CD8-positive, alpha-beta memory T cell (primary cell): Measurements from ENCODE around the gene GPBP1. TPM values are rescaled to one million over a fixed set of nuclear protein-coding genes. Genes with fewer than 3 reads are reported as not detected.
"Not testable (repeated sequence)": the region's sequence is repeated elsewhere in the genome, so short reads cannot be mapped to it uniquely, and the experiment has no call there.

Source experiments
- CTCF ChIA-PET: fragments of 350-600 bp; sonication (Branson Sonifier 250); formaldehyde crosslinking; loops from one replicate; lab custom pipeline; 2021; ENCODE audit warnings: antibody characterized with exemption; lab: Charles Lee
- POLR2A ChIA-PET: fragments of 350-600 bp; sonication (Branson Sonifier 250); formaldehyde crosslinking; loops from one replicate; lab custom pipeline; 2021; ENCODE audit warnings: antibody characterized with exemption; lab: Charles Lee
- DNase-seq, 5 donors: peaks; one replicate each; pipeline versions ENCODE4 v3.0.0 to v3.0.0-alpha.2; 2020 to 2022; ENCODE audit warnings: mixed read lengths in 1 of 5
- H3K27ac ChIP-seq: one replicate; pipeline ENCODE4 v1.7.0; 2013; ENCODE audit warnings: low read depth, mild to moderate bottlenecking, low read length, moderate library complexity
- H3K27me3 ChIP-seq: 2 replicates; pipeline ENCODE4 v1.7.0; 2013; ENCODE audit warnings: low read length, mild to moderate bottlenecking; ENCODE audit not compliant: insufficient read depth, poor library complexity, severe bottlenecking
- H3K36me3 ChIP-seq: 2 replicates; pipeline ENCODE4 v1.7.0; 2013; ENCODE audit warnings: mild to moderate bottlenecking, low read length, moderate library complexity; ENCODE audit not compliant: insufficient read depth
- H3K4me1 ChIP-seq: 2 replicates; pipeline ENCODE4 v1.7.0; 2013; ENCODE audit warnings: mild to moderate bottlenecking, low read length, moderate library complexity; ENCODE audit not compliant: insufficient read depth
- H3K4me3 ChIP-seq: 2 replicates; pipeline ENCODE4 v1.7.0; 2013; ENCODE audit warnings: mild to moderate bottlenecking, low read length
- H3K9me3 ChIP-seq: 2 replicates; pipeline ENCODE4 v1.7.0; 2013; ENCODE audit warnings: mild to moderate bottlenecking, low read length
- H3K27ac Mint-ChIP-seq, 8 donors: one replicate each; pipeline ENCODE4 v1.8.0; 2020 to 2021; ENCODE audit warnings: mixed read lengths in 8 of 8, mild to moderate bottlenecking in 6 of 8, inconsistent platforms in 3 of 8, moderate library complexity in 3 of 8
- H3K27me3 Mint-ChIP-seq, 2 donors: one replicate each; pipeline ENCODE4 v1.8.0; 2020 to 2021; ENCODE audit warnings: mixed read lengths in 2 of 2, mild to moderate bottlenecking in 1 of 2, moderate library complexity in 1 of 2
- H3K36me3 Mint-ChIP-seq, 3 donors: one replicate each; pipeline ENCODE4 v1.8.0; 2020 to 2021; ENCODE audit warnings: mixed read lengths in 3 of 3, inconsistent platforms in 1 of 3, mild to moderate bottlenecking in 1 of 3
- H3K4me1 Mint-ChIP-seq, 3 donors: one replicate each; pipeline ENCODE4 v1.8.0; 2020 to 2021; ENCODE audit warnings: mixed read lengths in 3 of 3, inconsistent platforms in 1 of 3, mild to moderate bottlenecking in 1 of 3
- H3K4me3 Mint-ChIP-seq, 7 donors: one replicate each; pipeline ENCODE4 v1.8.0; 2020 to 2021; ENCODE audit warnings: mixed read lengths in 7 of 7, mild to moderate bottlenecking in 6 of 7, moderate library complexity in 4 of 7, inconsistent platforms in 2 of 7
- H3K9me3 Mint-ChIP-seq, 5 donors: one replicate each; pipeline ENCODE4 v1.8.0; 2020 to 2022; ENCODE audit warnings: mixed read lengths in 5 of 5, mild to moderate bottlenecking in 3 of 5, moderate library complexity in 2 of 5, inconsistent platforms in 1 of 5
- polyA plus RNA-seq: library from polyadenylated mRNA; unstranded; fragments of 300-500 nt; fragmentation: Illumina TruSeq; gene quantifications from one replicate; pipeline ENCODE4 v1.2.3, GENCODE V29; 2021
- total RNA-seq, 2 experiments: library from RNA; stranded (reverse); gene quantifications; one replicate each; pipeline ENCODE4 v1.2.3, GENCODE V29; 2021

The GPBP1 gene
- total and polyA plus RNA-seq, 3 experiments from 2014 or later = 77.7 to 101 (median 81.9) TPM

GRCh38 chr5:57157666-57158065 is 16.2 kb upstream of the GPBP1 start:
- H3K27me3 Mint-ChIP-seq = peaks cover 0 to 2% of the 10 kb centered on the region in 2 donors
- H3K36me3 Mint-ChIP-seq = peaks cover 0 to 15% (median 4%) of the 10 kb centered on the region in 3 donors
- H3K4me1 Mint-ChIP-seq = no peaks in the 10 kb centered on the region
- no peaks in the 10 kb centered on the region for H3K36me3 ChIP-seq
- H3K9me3 Mint-ChIP-seq = peaks cover 10 to 15% (median 12%) of the 10 kb centered on the region in 5 donors
- no peak overlapping the region for H3K4me3 Mint-ChIP-seq
- POLR2A ChIA-PET = no interaction called here
- DNase-seq = no peak
- H3K27ac ChIP-seq = no peak overlapping the region
- no peak overlapping the region for H3K4me3 ChIP-seq
- no peaks in the 10 kb centered on the region for H3K27me3 ChIP-seq
- CTCF ChIA-PET = interaction anchor here (1.3 kb wide), 1 partner anchor 20 kb away, joined by 6 read pairs; no protein-coding TSS in a partner anchor
- H3K27ac Mint-ChIP-seq = no peak overlapping the region
- H3K4me1 ChIP-seq = no peaks in the 10 kb centered on the region
- peaks cover 5% of the 10 kb centered on the region for H3K9me3 ChIP-seq

- H3K27me3 Mint-ChIP-seq = no peaks in the 10 kb centered on the region
- Histone ChIP-seq H3K36me3 (no peaks in the 10 kb centered on the region), H3K4me3 (no peak overlapping the region), H3K27me3 (no peaks in the 10 kb centered on the region), H3K27ac (no peak overlapping the region), H3K9me3 (no peaks in the 10 kb centered on the region), H3K4me1 (no peaks in the 10 kb centered on the region)
- no peak for DNase-seq
- peaks cover 0 to 5% (median 0%) of the 10 kb centered on the region in 3 donors for H3K4me1 Mint-ChIP-seq
- peak overlapping the region in 1 of 8 donors; percentile 2 for H3K27ac Mint-ChIP-seq
- CTCF ChIA-PET = no interaction called here
- H3K36me3 Mint-ChIP-seq = peaks cover 0 to 3% (median 2%) of the 10 kb centered on the region in 3 donors
- POLR2A ChIA-PET = no interaction called here
- H3K9me3 Mint-ChIP-seq = peaks cover 0 to 2% (median 0%) of the 10 kb centered on the region in 5 donors
- no peak overlapping the region for H3K4me3 Mint-ChIP-seq
Observed at GRCh38 chr5:57163553-57164006, 10.3 kb upstream of the GPBP1 start.

GRCh38 chr5:57164124-57164523 is 9.7 kb upstream of the GPBP1 start:
- H3K27ac ChIP-seq = no peak overlapping the region
- no peak for DNase-seq
- H3K36me3 Mint-ChIP-seq = peaks cover 0 to 2% (median 2%) of the 10 kb centered on the region in 3 donors
- H3K9me3 Mint-ChIP-seq = peaks cover 0 to 2% (median 0%) of the 10 kb centered on the region in 5 donors
- H3K9me3 ChIP-seq = no peaks in the 10 kb centered on the region
- ChIA-PET POLR2A (no interaction called here), CTCF (no interaction called here)
- H3K4me3 ChIP-seq = no peak overlapping the region
- no peaks in the 10 kb centered on the region for H3K4me1 ChIP-seq
- no peak overlapping the region for H3K27ac Mint-ChIP-seq
- no peaks in the 10 kb centered on the region for H3K36me3 ChIP-seq
- H3K27me3 Mint-ChIP-seq = no peaks in the 10 kb centered on the region
- H3K4me1 Mint-ChIP-seq = peaks cover 0 to 5% (median 0%) of the 10 kb centered on the region in 3 donors
- no peaks in the 10 kb centered on the region for H3K27me3 ChIP-seq
- no peak overlapping the region for H3K4me3 Mint-ChIP-seq

DNA sequence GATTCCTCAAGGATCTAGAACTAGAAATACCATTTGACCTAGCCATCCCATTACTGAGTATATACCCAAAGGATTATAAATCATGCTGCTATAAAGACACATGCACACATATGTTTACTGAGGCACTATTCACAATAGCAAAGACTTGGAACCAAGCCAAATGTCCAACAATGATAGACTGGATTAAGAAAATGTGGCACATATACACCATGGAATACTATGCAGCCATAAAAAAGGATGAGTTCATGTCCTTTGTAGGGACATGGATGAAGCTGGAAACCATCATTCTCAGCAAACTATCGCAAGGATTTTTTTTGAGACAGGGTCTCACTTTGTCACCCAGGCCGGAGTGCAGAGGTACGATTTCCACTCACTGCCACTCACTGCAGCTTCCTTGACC is 8.7 kb upstream of the GPBP1 start:
- H3K9me3 Mint-ChIP-seq, H3K27me3 ChIP-seq, H3K36me3 ChIP-seq, H3K36me3 Mint-ChIP-seq, H3K4me1 Mint-ChIP-seq, H3K9me3 ChIP-seq, DNase-seq, H3K27me3 Mint-ChIP-seq, H3K4me3 Mint-ChIP-seq, H3K4me3 ChIP-seq, POLR2A ChIA-PET, H3K27ac ChIP-seq, H3K4me1 ChIP-seq: not testable (repeated sequence)
- CTCF ChIA-PET = interaction anchor here (0.9 kb wide), 1 partner anchor 27 kb away, joined by 4 read pairs; no protein-coding TSS in a partner anchor
- peak overlapping the region in 1 of 8 donors; percentile 77 for H3K27ac Mint-ChIP-seq

DNA sequence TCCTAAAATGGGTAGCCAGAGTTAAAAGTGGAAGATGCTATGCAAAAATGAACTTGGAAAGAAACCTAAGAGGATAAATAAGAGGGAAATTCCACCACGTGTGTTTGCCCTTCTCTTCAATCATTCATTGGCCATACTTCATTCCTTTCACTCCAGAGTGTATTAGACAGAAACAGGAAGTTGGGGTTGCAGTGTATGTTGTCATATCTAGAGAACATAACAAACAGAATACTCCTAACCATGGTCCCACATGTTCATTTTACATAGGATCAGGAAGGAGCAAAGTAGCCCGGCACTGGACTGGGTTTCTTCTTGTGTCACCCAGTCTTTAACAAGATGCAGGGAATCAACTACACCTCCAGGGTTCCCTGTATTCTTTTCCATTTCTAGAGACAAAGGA is 7.6 kb upstream of the GPBP1 start:
- no peak for DNase-seq
- Histone ChIP-seq H3K27me3 (no peaks in the 10 kb centered on the region), H3K4me3 (no peak overlapping the region), H3K4me1 (no peaks in the 10 kb centered on the region), H3K27ac (no peak overlapping the region), H3K9me3 (no peaks in the 10 kb centered on the region), H3K36me3 (no peaks in the 10 kb centered on the region)
- peaks cover 0 to 5% (median 0%) of the 10 kb centered on the region in 3 donors for H3K4me1 Mint-ChIP-seq
- peak overlapping the region in 1 of 7 donors; percentile 40 for H3K4me3 Mint-ChIP-seq
- peak overlapping the region in 1 of 8 donors; percentile 4 for H3K27ac Mint-ChIP-seq
- H3K9me3 Mint-ChIP-seq = peaks cover 0 to 2% (median 0%) of the 10 kb centered on the region in 5 donors
- POLR2A ChIA-PET = no interaction called here
- H3K36me3 Mint-ChIP-seq = peaks cover 0 to 2% (median 0%) of the 10 kb centered on the region in 3 donors
- CTCF ChIA-PET = no interaction called here
- no peaks in the 10 kb centered on the region for H3K27me3 Mint-ChIP-seq

DNA sequence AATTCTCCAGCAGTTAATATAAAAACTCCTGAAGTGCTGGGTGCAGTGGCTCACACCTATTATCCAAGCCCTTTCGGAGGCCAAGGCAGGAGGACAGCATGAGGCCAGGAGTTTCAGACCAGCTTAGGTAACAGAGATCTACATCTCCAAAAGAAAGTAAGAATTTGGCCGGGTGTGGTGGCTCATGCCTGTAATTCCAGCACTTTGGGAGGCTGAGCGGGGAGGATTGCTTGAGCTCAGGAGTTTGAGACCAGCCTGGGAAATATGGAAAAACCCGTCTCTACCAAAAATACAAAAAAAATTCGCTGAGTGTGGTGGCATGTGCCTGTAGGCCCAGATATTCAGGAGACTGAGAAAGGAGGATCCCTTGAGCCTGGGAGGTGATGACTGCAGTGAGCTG is 6.7 kb upstream of the GPBP1 start:
- no peak overlapping the region for H3K4me3 Mint-ChIP-seq
- no peak for DNase-seq
- H3K36me3 Mint-ChIP-seq = peaks cover 0 to 2% (median 0%) of the 10 kb centered on the region in 3 donors
- H3K27ac Mint-ChIP-seq = no peak overlapping the region
- H3K27me3 Mint-ChIP-seq = no peaks in the 10 kb centered on the region
- Histone ChIP-seq H3K4me3 (no peak overlapping the region), H3K36me3 (no peaks in the 10 kb centered on the region), H3K9me3 (no peaks in the 10 kb centered on the region), H3K4me1 (peaks cover 6% of the 10 kb centered on the region), H3K27me3 (no peaks in the 10 kb centered on the region), H3K27ac (no peak overlapping the region)
- POLR2A ChIA-PET = no interaction called here
- H3K9me3 Mint-ChIP-seq = peaks cover 0 to 2% (median 0%) of the 10 kb centered on the region in 5 donors
- CTCF ChIA-PET = no interaction called here
- H3K4me1 Mint-ChIP-seq = peaks cover 4 to 10% (median 4%) of the 10 kb centered on the region in 3 donors

GRCh38 chr5:57170116-57170515 is 3.7 kb upstream of the GPBP1 start:
- Mint-ChIP-seq H3K36me3 (peaks cover 0 to 23% (median 0%) of the 10 kb centered on the region in 3 donors), H3K4me1 (peaks cover 15 to 24% (median 16%) of the 10 kb centered on the region in 3 donors), H3K27ac (peak overlapping the region in 1 of 8 donors; percentile 61), H3K4me3 (peak overlapping the region in 1 of 7 donors; percentile 37)
- DNase-seq, H3K36me3 ChIP-seq, POLR2A ChIA-PET, H3K9me3 Mint-ChIP-seq, H3K9me3 ChIP-seq, H3K27me3 ChIP-seq, H3K27me3 Mint-ChIP-seq, H3K4me3 ChIP-seq, H3K27ac ChIP-seq: not testable (repeated sequence)
- CTCF ChIA-PET = interaction anchor here (0.9 kb wide), 1 partner anchor 21 kb away, joined by 3 read pairs; no protein-coding TSS in a partner anchor
- H3K4me1 ChIP-seq = peaks cover 14% of the 10 kb centered on the region

DNA sequence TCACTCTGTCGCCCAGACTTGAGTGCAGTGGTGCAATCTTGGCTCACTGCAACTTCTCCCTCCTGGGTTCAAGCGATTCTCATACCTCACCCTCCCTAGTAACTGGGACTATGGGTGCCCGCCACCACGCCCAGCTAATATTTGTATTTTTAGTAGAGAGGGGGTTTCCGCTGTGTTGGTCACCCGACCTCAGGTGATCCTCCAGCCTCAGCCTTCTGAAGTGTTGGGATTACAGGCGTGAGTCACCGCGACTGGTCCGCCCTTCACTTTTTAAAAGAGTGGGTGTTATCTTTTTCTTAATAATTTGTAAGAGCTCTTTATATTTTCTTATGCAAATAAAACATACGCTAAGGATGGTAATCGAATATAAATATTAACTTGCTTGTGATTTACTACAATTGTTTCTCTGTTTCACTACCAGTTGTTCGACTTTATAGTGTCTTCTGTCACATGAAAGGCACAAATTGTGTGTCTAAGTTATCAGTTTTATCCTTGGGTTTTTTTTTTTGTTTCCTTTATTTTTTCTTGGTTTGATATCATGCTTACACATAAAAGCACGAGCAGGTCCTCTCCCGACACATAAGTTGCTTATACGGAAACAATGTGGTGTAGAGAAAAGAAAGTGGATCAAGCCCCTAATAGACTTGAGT is 1.9 kb upstream of the GPBP1 start:
- Histone ChIP-seq H3K4me3 (peak overlapping the region; percentile 95), H3K27me3 (no peaks in the 10 kb centered on the region), H3K9me3 (no peaks in the 10 kb centered on the region), H3K27ac (peak overlapping the region; percentile 97), H3K4me1 (peaks cover 17% of the 10 kb centered on the region), H3K36me3 (no peaks in the 10 kb centered on the region)
- Mint-ChIP-seq H3K27ac (peak overlapping the region; percentile 95 to 100 (median 99)), H3K36me3 (peaks cover 0 to 39% (median 3%) of the 10 kb centered on the region in 3 donors), H3K27me3 (no peaks in the 10 kb centered on the region), H3K4me3 (peak overlapping the region; percentile 91 to 100 (median 98)), H3K4me1 (peaks cover 30 to 37% (median 33%) of the 10 kb centered on the region in 3 donors), H3K9me3 (no peaks in the 10 kb centered on the region)
- ChIA-PET CTCF (no interaction called here), POLR2A (no interaction called here)
- peak in 3 of 5 donors; percentile 13 to 51 (median 26) for DNase-seq
